Measurements from ENCODE around the gene FDXR.

FDXR gene

DNA sequence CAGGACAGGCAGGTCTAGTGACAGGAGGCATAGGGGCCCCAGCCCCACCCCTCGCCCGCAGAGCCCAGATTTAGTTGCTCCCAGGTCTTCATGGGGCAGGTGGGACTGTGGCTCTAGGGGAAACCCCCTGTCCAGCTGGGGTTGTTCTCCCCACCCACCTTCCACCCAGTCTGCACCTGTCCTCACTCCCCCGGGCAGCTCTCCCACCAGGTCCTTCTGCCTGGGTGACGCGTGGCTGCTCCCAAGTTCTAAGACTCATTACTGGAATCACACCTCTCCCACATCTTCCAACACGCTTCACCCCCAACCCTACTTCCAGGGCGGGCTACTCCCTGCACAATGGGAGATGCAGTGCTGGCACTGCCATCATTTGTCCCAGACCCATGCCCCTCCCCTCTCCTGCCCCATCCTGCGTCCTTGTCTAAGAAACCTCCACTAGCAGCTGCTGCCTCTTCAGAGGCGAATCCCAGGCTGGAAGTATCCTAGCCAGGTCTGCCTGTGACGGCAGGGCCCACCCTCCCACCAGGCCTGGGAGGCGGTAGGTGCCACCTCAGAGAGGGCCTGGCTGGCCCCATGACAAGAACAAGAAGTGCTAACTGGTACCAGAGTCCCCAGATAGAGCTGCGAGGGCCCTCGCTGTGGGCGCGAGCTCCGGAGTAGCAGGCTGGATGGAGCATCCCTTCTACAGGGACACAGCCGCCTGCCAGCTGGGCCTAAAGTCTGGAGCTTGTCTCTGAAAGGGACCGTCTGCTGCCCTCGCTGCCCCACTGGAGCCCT is 35.9 kb downstream of the FDXR start:
- no peak overlapping the region for H2BK15ac ChIP-seq (replicated peaks; ENCODE audit: low read depth)
- H3K4me2 ChIP-seq (ENCODE audit: low read length), result no peak overlapping the region
- H4K5ac ChIP-seq (ENCODE audit: low read length), result no peak overlapping the region
- H3K36me3 ChIP-seq (ENCODE audit: control insufficient read depth, insufficient read depth, low read length), result no peaks in the 10 kb centered on the region
- no peak for DNase-seq
- no peak overlapping the region for H3K4ac ChIP-seq (ENCODE audit: low read depth, low read length)
- WGBS (ENCODE audit: extremely low coverage, insufficient coverage, low lambda C conversion rate), result no CpG with 5 or more reads among the region's 19 CpGs
- no peak overlapping the region for H3K23ac ChIP-seq (ENCODE audit: low read length)
- H3K4me3 ChIP-seq (ENCODE audit: low read length), result no peak overlapping the region
- H4K8ac ChIP-seq (ENCODE audit: low read depth, low read length), result no peak overlapping the region
- H2AK5ac ChIP-seq (ENCODE audit: low read length), result no peak overlapping the region
- H3K4me1 ChIP-seq (ENCODE audit: control insufficient read depth, low read depth, low read length), result peaks cover 4% of the 10 kb centered on the region
- H2BK5ac ChIP-seq (ENCODE audit: low read length), result no peak overlapping the region
- no peak overlapping the region for H3K9ac ChIP-seq (ENCODE audit: low read length)
- H3K27ac ChIP-seq (ENCODE audit: low read depth, low read length), result no peak overlapping the region
- no peak overlapping the region for H3K56ac ChIP-seq (ENCODE audit: low read length)
- H3K79me2 ChIP-seq (ENCODE audit: control insufficient read depth, insufficient read depth, low read length), result no peaks in the 10 kb centered on the region
- no peaks in the 10 kb centered on the region for H3K27me3 ChIP-seq (ENCODE audit: insufficient read depth, low read length, poor library complexity)
- no peaks in the 10 kb centered on the region for H3K79me1 ChIP-seq (ENCODE audit: low read length)
- no peak overlapping the region for H2BK120ac ChIP-seq (ENCODE audit: low read depth, low read length)
- no peak overlapping the region for H3K18ac ChIP-seq (ENCODE audit: low read length)

GRCh38 chr17:74836191-74836590 is 36.6 kb downstream of the FDXR start:
- Histone ChIP-seq H3K9ac (ENCODE audit: low read length) (no peak overlapping the region), H3K4me2 (ENCODE audit: low read length) (no peak overlapping the region), H3K23ac (ENCODE audit: low read length) (no peak overlapping the region), H4K8ac (ENCODE audit: low read depth, low read length) (no peak overlapping the region), H3K79me2 (ENCODE audit: control insufficient read depth, insufficient read depth, low read length) (no peaks in the 10 kb centered on the region), H4K5ac (ENCODE audit: low read length) (no peak overlapping the region), H2BK15ac (replicated peaks; ENCODE audit: low read depth) (no peak overlapping the region), H3K27ac (ENCODE audit: low read depth, low read length) (no peak overlapping the region), H2AK5ac (ENCODE audit: low read length) (no peak overlapping the region), H3K18ac (ENCODE audit: low read length) (no peak overlapping the region), H3K36me3 (ENCODE audit: control insufficient read depth, insufficient read depth, low read length) (no peaks in the 10 kb centered on the region), H3K4me1 (ENCODE audit: control insufficient read depth, low read depth, low read length) (peaks cover 4% of the 10 kb centered on the region), H3K4me3 (ENCODE audit: low read length) (no peak overlapping the region), H2BK120ac (ENCODE audit: low read depth, low read length) (no peak overlapping the region), H3K27me3 (ENCODE audit: insufficient read depth, low read length, poor library complexity) (no peaks in the 10 kb centered on the region), H3K4ac (ENCODE audit: low read depth, low read length) (no peak overlapping the region), H3K56ac (ENCODE audit: low read length) (no peak overlapping the region), H2BK5ac (ENCODE audit: low read length) (no peak overlapping the region), H3K79me1 (ENCODE audit: low read length) (no peaks in the 10 kb centered on the region)
- no CpG with 5 or more reads among the region's 26 CpGs for WGBS (ENCODE audit: extremely low coverage, insufficient coverage, low lambda C conversion rate)
- no peak for DNase-seq

DNA sequence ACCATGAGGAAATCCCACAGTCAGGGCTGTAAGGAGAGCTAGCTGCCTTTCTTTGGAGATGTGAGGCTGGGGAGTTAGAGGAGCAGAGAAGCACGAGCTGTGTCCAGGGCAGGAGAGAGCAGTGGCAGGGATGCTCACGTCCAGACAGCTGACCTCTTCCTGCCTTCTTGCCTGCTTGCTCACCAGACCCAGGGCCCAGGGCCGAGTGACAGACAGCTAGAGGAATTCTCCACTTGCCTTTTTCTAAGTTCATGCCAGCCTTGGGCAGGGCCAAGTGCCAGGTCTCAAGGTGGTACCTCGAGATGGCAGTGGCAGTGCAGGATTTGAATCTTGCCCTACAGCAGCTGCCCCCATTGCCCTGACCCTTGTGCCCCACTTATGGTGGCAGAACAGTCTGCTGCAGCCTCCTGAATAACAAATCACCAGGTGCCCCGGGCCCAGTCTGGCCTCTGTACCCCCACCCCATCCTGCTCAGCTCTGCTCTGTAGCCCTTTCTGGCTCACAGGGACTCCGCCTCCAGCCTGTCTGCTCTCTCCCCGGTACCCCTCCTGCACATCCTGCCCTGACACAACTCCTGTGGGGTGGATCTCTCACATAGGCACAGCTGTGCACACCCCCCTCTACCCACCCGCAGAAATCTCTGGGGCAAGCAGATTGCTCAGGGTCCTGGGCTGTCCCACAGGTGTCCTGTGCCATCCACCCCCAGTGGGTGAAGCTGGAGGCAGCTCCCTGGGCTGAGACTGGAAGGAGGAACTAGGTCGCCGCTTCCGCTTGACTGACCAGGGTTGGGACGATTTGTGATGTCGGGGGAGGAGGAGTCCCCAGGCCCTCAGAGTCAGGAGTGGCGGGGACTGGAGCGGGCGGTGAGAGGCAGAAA is 39.1 kb downstream of the FDXR start:
- H3K79me2 ChIP-seq (ENCODE audit: control insufficient read depth, insufficient read depth, low read length), result no peaks in the 10 kb centered on the region
- no peak overlapping the region for H2AK5ac ChIP-seq (ENCODE audit: low read length)
- no CpG with 5 or more reads among the region's 16 CpGs for WGBS (ENCODE audit: extremely low coverage, insufficient coverage, low lambda C conversion rate)
- H3K4me1 ChIP-seq (ENCODE audit: control insufficient read depth, low read depth, low read length), result no peaks in the 10 kb centered on the region
- no peak overlapping the region for H4K5ac ChIP-seq (ENCODE audit: low read length)
- no peak overlapping the region for H2BK15ac ChIP-seq (replicated peaks; ENCODE audit: low read depth)
- no peak overlapping the region for H3K56ac ChIP-seq (ENCODE audit: low read length)
- no peak overlapping the region for H3K9ac ChIP-seq (ENCODE audit: low read length)
- H3K4ac ChIP-seq (ENCODE audit: low read depth, low read length), result no peak overlapping the region
- no peak overlapping the region for H3K4me3 ChIP-seq (ENCODE audit: low read length)
- H3K27me3 ChIP-seq (ENCODE audit: insufficient read depth, low read length, poor library complexity), result no peaks in the 10 kb centered on the region
- no peak overlapping the region for H4K8ac ChIP-seq (ENCODE audit: low read depth, low read length)
- DNase-seq, result no peak
- no peak overlapping the region for H2BK5ac ChIP-seq (ENCODE audit: low read length)
- H3K4me2 ChIP-seq (ENCODE audit: low read length), result no peak overlapping the region
- no peaks in the 10 kb centered on the region for H3K36me3 ChIP-seq (ENCODE audit: control insufficient read depth, insufficient read depth, low read length)
- H3K18ac ChIP-seq (ENCODE audit: low read length), result no peak overlapping the region
- H3K27ac ChIP-seq (ENCODE audit: low read depth, low read length), result no peak overlapping the region
- no peaks in the 10 kb centered on the region for H3K79me1 ChIP-seq (ENCODE audit: low read length)
- H3K23ac ChIP-seq (ENCODE audit: low read length), result no peak overlapping the region
- no peak overlapping the region for H2BK120ac ChIP-seq (ENCODE audit: low read depth, low read length)

DNA sequence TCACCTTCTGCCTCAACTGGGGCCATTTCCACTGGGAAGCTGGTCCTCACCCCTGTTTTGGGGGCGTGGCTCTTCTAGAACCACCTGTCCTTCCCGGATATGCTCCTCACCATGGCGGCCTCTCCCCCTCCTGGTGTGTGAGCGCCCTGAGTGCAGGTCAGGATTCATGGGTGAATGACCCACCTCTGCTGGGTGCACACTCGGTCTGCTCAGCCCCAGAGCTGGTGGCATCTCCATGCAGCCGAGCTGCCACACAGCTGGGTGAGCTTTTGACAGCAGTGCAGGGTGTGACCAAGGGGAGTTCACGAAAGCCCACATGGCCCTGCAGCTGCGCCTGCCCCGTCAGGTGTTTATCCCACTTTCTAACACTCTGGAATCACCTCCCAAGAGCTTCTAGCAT is 40.4 kb downstream of the FDXR start:
- no peak for DNase-seq
- no peak overlapping the region for H3K4me3 ChIP-seq (ENCODE audit: low read length)
- no peak overlapping the region for H3K4me2 ChIP-seq (ENCODE audit: low read length)
- no peaks in the 10 kb centered on the region for H3K79me1 ChIP-seq (ENCODE audit: low read length)
- H2BK15ac ChIP-seq (replicated peaks; ENCODE audit: low read depth), result no peak overlapping the region
- no peak overlapping the region for H3K27ac ChIP-seq (ENCODE audit: low read depth, low read length)
- H3K56ac ChIP-seq (ENCODE audit: low read length), result no peak overlapping the region
- no peak overlapping the region for H3K4ac ChIP-seq (ENCODE audit: low read depth, low read length)
- H2AK5ac ChIP-seq (ENCODE audit: low read length), result no peak overlapping the region
- no peak overlapping the region for H2BK120ac ChIP-seq (ENCODE audit: low read depth, low read length)
- no peaks in the 10 kb centered on the region for H3K36me3 ChIP-seq (ENCODE audit: control insufficient read depth, insufficient read depth, low read length)
- no peak overlapping the region for H3K9ac ChIP-seq (ENCODE audit: low read length)
- no peak overlapping the region for H3K18ac ChIP-seq (ENCODE audit: low read length)
- no CpG with 5 or more reads among the region's 9 CpGs for WGBS (ENCODE audit: extremely low coverage, insufficient coverage, low lambda C conversion rate)
- H2BK5ac ChIP-seq (ENCODE audit: low read length), result no peak overlapping the region
- no peak overlapping the region for H4K8ac ChIP-seq (ENCODE audit: low read depth, low read length)
- H3K79me2 ChIP-seq (ENCODE audit: control insufficient read depth, insufficient read depth, low read length), result no peaks in the 10 kb centered on the region
- no peaks in the 10 kb centered on the region for H3K4me1 ChIP-seq (ENCODE audit: control insufficient read depth, low read depth, low read length)
- H3K23ac ChIP-seq (ENCODE audit: low read length), result no peak overlapping the region
- H3K27me3 ChIP-seq (ENCODE audit: insufficient read depth, low read length, poor library complexity), result no peaks in the 10 kb centered on the region
- no peak overlapping the region for H4K5ac ChIP-seq (ENCODE audit: low read length)

DNA sequence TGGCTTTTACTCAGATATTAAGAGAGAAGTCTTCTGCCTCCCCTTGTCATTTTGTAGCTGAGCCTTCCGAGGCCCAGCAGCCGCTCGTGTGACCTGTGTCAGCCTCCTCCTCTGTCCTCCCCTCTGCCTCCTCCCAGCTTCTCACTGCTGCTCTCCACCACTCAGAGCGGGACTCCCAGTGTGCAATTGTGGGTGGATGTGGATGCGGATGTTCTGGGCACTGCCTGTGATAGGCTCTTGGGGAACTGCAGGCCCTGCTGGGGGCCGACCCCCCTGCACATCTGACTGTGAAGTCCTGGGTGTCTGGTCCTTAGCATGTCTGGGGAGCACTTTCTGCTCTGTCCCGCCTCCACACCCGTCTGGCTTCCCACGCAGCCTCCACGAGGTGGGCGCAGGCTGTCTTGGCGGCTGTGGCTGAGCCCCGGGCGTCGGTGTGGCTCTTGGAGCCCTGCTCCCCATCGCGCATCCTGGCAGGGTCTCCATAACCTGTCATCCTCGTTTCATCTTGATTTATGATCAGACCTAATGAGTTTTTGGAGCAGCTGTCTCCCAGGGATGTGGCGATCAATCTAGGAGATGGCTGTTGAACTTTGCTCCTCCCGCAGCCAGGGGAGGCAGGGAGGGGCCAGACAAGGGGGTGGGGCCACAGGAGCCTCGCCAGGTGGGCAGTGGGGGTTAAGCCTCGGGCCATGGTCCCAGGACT is 41.2 kb downstream of the FDXR start:
- H3K4ac ChIP-seq (ENCODE audit: low read depth, low read length), result no peak overlapping the region
- no peaks in the 10 kb centered on the region for H3K4me1 ChIP-seq (ENCODE audit: control insufficient read depth, low read depth, low read length)
- no peak overlapping the region for H3K23ac ChIP-seq (ENCODE audit: low read length)
- H4K5ac ChIP-seq (ENCODE audit: low read length), result no peak overlapping the region
- H3K79me2 ChIP-seq (ENCODE audit: control insufficient read depth, insufficient read depth, low read length), result no peaks in the 10 kb centered on the region
- no peak overlapping the region for H3K18ac ChIP-seq (ENCODE audit: low read length)
- H2BK15ac ChIP-seq (replicated peaks; ENCODE audit: low read depth), result no peak overlapping the region
- H3K9ac ChIP-seq (ENCODE audit: low read length), result no peak overlapping the region
- no peak for DNase-seq
- H3K56ac ChIP-seq (ENCODE audit: low read length), result no peak overlapping the region
- H3K36me3 ChIP-seq (ENCODE audit: control insufficient read depth, insufficient read depth, low read length), result no peaks in the 10 kb centered on the region
- no CpG with 5 or more reads among the region's 22 CpGs for WGBS (ENCODE audit: extremely low coverage, insufficient coverage, low lambda C conversion rate)
- no peak overlapping the region for H3K4me2 ChIP-seq (ENCODE audit: low read length)
- H2BK120ac ChIP-seq (ENCODE audit: low read depth, low read length), result no peak overlapping the region
- H3K27ac ChIP-seq (ENCODE audit: low read depth, low read length), result no peak overlapping the region
- H2BK5ac ChIP-seq (ENCODE audit: low read length), result no peak overlapping the region
- no peaks in the 10 kb centered on the region for H3K27me3 ChIP-seq (ENCODE audit: insufficient read depth, low read length, poor library complexity)
- no peak overlapping the region for H2AK5ac ChIP-seq (ENCODE audit: low read length)
- no peak overlapping the region for H4K8ac ChIP-seq (ENCODE audit: low read depth, low read length)
- H3K79me1 ChIP-seq (ENCODE audit: low read length), result no peaks in the 10 kb centered on the region
- H3K4me3 ChIP-seq (ENCODE audit: low read length), result no peak overlapping the region

All from mesendoderm (in vitro differentiated cells).